HG02798 (cell line): ENCODE measurements around the gene RABGAP1L.
"Not testable (repeated sequence)": the region's sequence is repeated elsewhere in the genome, so short reads cannot be mapped to it uniquely, and the experiment has no call there.

ENCODE experiments used
- ATAC-seq: cut with Tn5 transposase; IDR thresholded peaks from one replicate; pipeline ENCODE4 v1.9.1; 2021; ENCODE audit warnings: mild to moderate bottlenecking; ENCODE audit not compliant: unreplicated experiment, poor library complexity

Gene RABGAP1L

DNA sequence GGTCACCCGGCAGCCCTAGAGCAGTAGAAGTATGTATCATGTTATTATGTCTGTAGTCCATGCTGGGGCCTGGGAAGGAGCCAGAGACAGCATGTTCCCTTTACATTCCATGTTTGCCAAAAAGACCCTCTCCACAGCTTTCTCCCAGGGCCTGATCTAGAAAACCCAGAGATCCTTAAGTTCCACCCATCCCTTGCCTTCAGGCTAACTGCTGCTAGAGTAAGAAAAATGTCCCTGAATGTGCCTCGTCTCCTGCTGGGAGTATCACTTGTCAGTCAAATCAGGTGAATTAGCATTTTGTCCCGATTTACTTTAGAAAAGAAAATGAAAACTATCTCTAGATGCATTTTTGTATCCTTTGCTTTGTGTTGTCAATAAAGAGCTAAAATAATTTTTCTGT, 877.2 kb downstream of the RABGAP1L start:
- no peak for ATAC-seq

DNA sequence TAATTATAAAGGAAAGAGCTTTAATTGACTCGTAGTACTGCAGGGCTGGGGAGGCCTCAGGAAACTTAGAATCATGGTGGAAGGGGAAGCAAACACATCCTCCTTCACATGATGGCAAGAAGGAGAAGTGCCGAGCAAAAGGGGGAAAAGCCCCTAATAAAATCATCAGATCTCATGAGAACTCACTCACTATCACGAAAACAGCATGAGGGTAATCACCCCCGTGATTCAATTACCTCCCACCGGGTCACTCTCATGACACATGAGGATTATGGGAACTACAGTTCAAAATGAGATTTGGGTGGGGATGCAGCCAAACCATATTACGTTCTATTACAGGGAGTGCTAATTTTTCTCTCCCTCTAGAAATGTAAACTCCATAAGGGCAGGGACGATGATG, 878.1 kb downstream of the RABGAP1L start:
- no peak for ATAC-seq

DNA sequence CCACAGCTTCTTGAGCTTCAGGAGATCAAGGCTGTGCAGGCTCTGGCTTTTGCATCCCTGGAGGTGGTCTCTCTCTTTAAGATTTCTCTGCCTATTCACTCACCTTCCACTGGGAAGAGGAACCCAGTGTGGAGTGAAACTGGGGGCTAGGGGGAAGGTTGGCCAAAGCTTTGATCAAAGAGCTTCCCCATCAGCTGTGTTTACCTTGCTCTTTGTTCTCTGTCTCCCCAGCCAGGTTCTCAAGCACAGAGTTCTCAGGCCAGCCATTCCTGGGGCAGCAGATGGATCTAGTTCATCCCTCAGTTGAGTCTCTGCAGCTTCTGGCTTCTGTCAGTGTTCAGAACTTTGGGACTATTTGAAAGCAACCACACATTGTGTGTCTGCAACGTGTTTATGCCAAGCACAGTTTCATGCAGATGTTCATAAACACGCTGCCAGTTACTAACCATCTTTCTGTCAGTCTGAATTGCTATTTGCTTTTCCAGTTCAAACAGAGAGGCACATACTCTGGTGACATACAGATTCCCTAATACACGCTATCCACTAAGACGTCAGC, 881.1 kb downstream of the RABGAP1L start:
- no peak for ATAC-seq

DNA sequence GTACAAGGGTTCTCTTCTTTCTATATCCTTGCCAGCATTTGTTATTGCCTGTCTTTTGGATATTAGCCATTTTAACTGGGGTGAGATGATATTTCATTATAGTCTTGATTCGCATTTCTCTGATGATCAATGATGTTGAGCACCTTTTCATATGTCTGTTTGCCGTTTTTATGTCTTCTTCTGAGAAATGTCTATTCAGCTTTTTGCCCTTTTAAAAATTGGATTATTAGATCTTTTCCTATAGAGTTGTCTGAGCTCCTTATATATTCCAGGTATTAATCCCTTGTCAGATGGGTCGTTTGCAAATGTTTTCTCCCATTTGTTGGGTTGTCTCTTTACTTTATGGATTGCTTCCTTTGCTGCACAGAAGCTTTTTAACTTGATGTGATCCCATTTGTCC, 883.3 kb downstream of the RABGAP1L start:
- ATAC-seq = no peak

DNA sequence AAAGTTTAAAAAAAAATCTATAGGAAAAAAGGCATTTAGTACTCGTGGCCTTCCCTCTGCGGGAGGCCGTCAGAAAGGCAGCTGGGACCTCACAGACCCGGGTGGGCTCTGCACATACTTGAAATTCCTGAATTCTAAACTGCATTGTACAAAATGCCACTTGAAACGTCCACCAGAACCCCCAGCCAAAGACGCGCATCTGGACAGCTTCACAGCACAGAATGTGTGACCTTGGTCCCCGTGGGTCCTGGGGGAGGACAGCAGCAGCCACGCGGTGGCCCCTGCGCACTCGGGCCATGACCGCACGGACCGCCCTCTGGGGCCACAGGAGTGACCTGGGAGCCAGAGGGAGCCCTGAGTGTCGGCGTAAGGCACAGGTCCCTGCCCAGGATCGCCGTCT, 884.5 kb downstream of the RABGAP1L start:
- ATAC-seq = no peak

DNA sequence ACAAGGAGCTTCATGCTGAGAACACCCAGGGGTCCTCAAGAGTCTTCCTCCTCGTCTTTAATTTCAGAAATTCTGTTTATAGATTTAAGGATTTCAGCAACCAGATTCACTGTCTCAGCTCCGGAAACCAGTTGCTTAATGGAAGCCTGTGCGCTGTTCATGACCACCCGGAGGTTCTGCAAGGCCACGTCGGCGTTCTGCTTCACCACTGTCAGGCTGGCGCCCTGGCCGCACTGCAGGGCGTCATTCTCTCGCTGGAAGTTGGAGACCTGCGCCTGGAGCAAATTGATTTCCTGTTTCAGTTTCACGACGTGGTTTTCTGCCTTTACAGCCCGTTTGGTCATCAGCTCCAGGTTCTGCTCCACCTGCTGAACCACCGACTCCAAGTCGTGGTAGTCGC, 885.3 kb downstream of the RABGAP1L start:
- ATAC-seq = not testable (repeated sequence)
